Measurements from ENCODE around the gene CELF4.

Gene CELF4

GRCh38 chr18:37422596-37422995 lies 143.0 kb downstream of the CELF4 start:
- no peak for TF ChIP-seq CTCF (IDR thresholded peaks at IDR 0.05)
- Histone ChIP-seq H3K4me1 (no peaks in the 10 kb centered on the region), H3K27me3 (ENCODE audit: control insufficient read depth, insufficient read depth, low read length) (no peaks in the 10 kb centered on the region), H3K79me2 (no peaks in the 10 kb centered on the region), H3K4me2 (ENCODE audit: low read length) (no peak overlapping the region), H2AFZ (no peak overlapping the region), H3K27ac (no peak overlapping the region), H3K36me3 (ENCODE audit: control insufficient read depth, insufficient read depth, low read length) (no peaks in the 10 kb centered on the region), H3K9ac (no peak overlapping the region), H3K9me3 (ENCODE audit: control insufficient read depth, low read length) (no peaks in the 10 kb centered on the region), H3K4me3 (ENCODE audit: low read depth, low read length) (no peak overlapping the region)

GRCh38 chr18:37422116-37422515 lies 143.5 kb downstream of the CELF4 start:
- H2AFZ ChIP-seq: no peak overlapping the region
- H3K4me3 ChIP-seq (ENCODE audit: low read depth, low read length): no peak overlapping the region
- H3K9me3 ChIP-seq (ENCODE audit: control insufficient read depth, low read length): no peaks in the 10 kb centered on the region
- TF ChIP-seq CTCF (IDR thresholded peaks at IDR 0.05): no peak
- H3K36me3 ChIP-seq (ENCODE audit: control insufficient read depth, insufficient read depth, low read length): no peaks in the 10 kb centered on the region
- H3K27ac ChIP-seq: no peak overlapping the region
- no peak overlapping the region for H3K9ac ChIP-seq
- no peaks in the 10 kb centered on the region for H3K4me1 ChIP-seq
- no peaks in the 10 kb centered on the region for H3K27me3 ChIP-seq (ENCODE audit: control insufficient read depth, insufficient read depth, low read length)
- no peak overlapping the region for H3K4me2 ChIP-seq (ENCODE audit: low read length)
- no peaks in the 10 kb centered on the region for H3K79me2 ChIP-seq

GRCh38 chr18:37421341-37422077 lies 144.1 kb downstream of the CELF4 start:
- no peaks in the 10 kb centered on the region for H3K9me3 ChIP-seq (ENCODE audit: control insufficient read depth, low read length)
- no peak overlapping the region for H3K27ac ChIP-seq
- no peaks in the 10 kb centered on the region for H3K79me2 ChIP-seq
- H2AFZ ChIP-seq: no peak overlapping the region
- no peaks in the 10 kb centered on the region for H3K27me3 ChIP-seq (ENCODE audit: control insufficient read depth, insufficient read depth, low read length)
- no peak overlapping the region for H3K9ac ChIP-seq
- H3K4me2 ChIP-seq (ENCODE audit: low read length): no peak overlapping the region
- TF ChIP-seq CTCF (IDR thresholded peaks at IDR 0.05): no peak
- H3K36me3 ChIP-seq (ENCODE audit: control insufficient read depth, insufficient read depth, low read length): no peaks in the 10 kb centered on the region
- no peak overlapping the region for H3K4me3 ChIP-seq (ENCODE audit: low read depth, low read length)
- H3K4me1 ChIP-seq: no peaks in the 10 kb centered on the region

GRCh38 chr18:37420315-37420880 lies 145.2 kb downstream of the CELF4 start:
- Histone ChIP-seq H2AFZ (no peak overlapping the region), H3K79me2 (no peaks in the 10 kb centered on the region), H3K27ac (no peak overlapping the region), H3K36me3 (ENCODE audit: control insufficient read depth, insufficient read depth, low read length) (no peaks in the 10 kb centered on the region), H3K4me3 (ENCODE audit: low read depth, low read length) (no peak overlapping the region), H3K9me3 (ENCODE audit: control insufficient read depth, low read length) (no peaks in the 10 kb centered on the region), H3K27me3 (ENCODE audit: control insufficient read depth, insufficient read depth, low read length) (no peaks in the 10 kb centered on the region), H3K9ac (no peak overlapping the region), H3K4me2 (ENCODE audit: low read length) (no peak overlapping the region), H3K4me1 (no peaks in the 10 kb centered on the region)
- TF ChIP-seq CTCF (IDR thresholded peaks at IDR 0.05): no peak

- H3K4me1 ChIP-seq: no peaks in the 10 kb centered on the region
- no peak overlapping the region for H3K4me3 ChIP-seq (ENCODE audit: low read depth, low read length)
- TF ChIP-seq CTCF (IDR thresholded peaks at IDR 0.05): no peak
- no peak overlapping the region for H3K27ac ChIP-seq
- no peaks in the 10 kb centered on the region for H3K79me2 ChIP-seq
- no peaks in the 10 kb centered on the region for H3K9me3 ChIP-seq (ENCODE audit: control insufficient read depth, low read length)
- no peaks in the 10 kb centered on the region for H3K27me3 ChIP-seq (ENCODE audit: control insufficient read depth, insufficient read depth, low read length)
- H2AFZ ChIP-seq: no peak overlapping the region
- no peaks in the 10 kb centered on the region for H3K36me3 ChIP-seq (ENCODE audit: control insufficient read depth, insufficient read depth, low read length)
- no peak overlapping the region for H3K4me2 ChIP-seq (ENCODE audit: low read length)
- H3K9ac ChIP-seq: no peak overlapping the region
Observed at GRCh38 chr18:37419866-37420265, 145.7 kb downstream of the CELF4 start.
